GM13976 (cell line): ENCODE results near the gene PRR23E.

ENCODE experiments used
- DNase-seq: peaks from one replicate; pipeline ENCODE4 v3.0.0; 2012; ENCODE audit warnings: low spot score
- CTCF ChIP-seq: IDR thresholded peaks from 2 replicates; pipeline ENCODE4 v1.5.1; 2012; ENCODE audit warnings: borderline replicate concordance, mild to moderate bottlenecking; ENCODE audit not compliant: insufficient read depth; ENCODE audit errors: extremely low read depth, missing control alignments, control extremely low read depth
- in situ Hi-C: fragments of 300-500 bp; cut with MboI; formaldehyde crosslinking; loops from one replicate; pipeline ENCODE4 v1.12.0; 2022; ENCODE audit warnings: low sequenced_read_pairs, mixed read lengths, inconsistent platforms; ENCODE audit not compliant: unreplicated experiment

PRR23E gene

GRCh38 chr3:127206154-127206553 lies 13.2 kb downstream of the PRR23E start:
- peak; percentile 20 for DNase-seq
- TF ChIP-seq CTCF = no peak
- in situ Hi-C loops = no loop called here

GRCh38 chr3:127206611-127207516 lies 13.9 kb downstream of the PRR23E start:
- TF ChIP-seq CTCF = no peak
- peak; percentile 13 for DNase-seq
- in situ Hi-C loops = no loop called here

GRCh38 chr3:127207727-127208482 lies 15.0 kb downstream of the PRR23E start:
- in situ Hi-C loops = no loop called here
- no peak for TF ChIP-seq CTCF
- DNase-seq = peak; percentile 12

- DNase-seq = peak; percentile 41
- in situ Hi-C loops = no loop called here
- no peak for TF ChIP-seq CTCF
Observed at GRCh38 chr3:127208483-127209100, 15.7 kb downstream of the PRR23E start.

GRCh38 chr3:127209155-127209839 lies 16.4 kb downstream of the PRR23E start:
- TF ChIP-seq CTCF = no peak
- in situ Hi-C loops = no loop called here
- DNase-seq = peak; percentile 36
